H1 (cell line): ENCODE measurements around the gene IFT122. TPM values are rescaled to one million over a fixed set of nuclear protein-coding genes. Genes with fewer than 3 reads are reported as not detected.

Source experiments
- ASH2L ChIP-seq: fragments of 200-600, 300-600 bp; sonication (generic); IDR thresholded peaks from one replicate; pipeline ENCODE4 v1.7.1; 2017; ENCODE audit warnings: low read length
- BACH1 ChIP-seq: IDR thresholded peaks from 2 replicates; pipeline ENCODE4 v1.6.1; 2012; ENCODE audit warnings: low read length, improper control_type of control experiment
- EGR1 ChIP-seq: IDR thresholded peaks from 2 replicates; pipeline ENCODE4 v1.6.1; 2011; ENCODE audit warnings: low read depth, low read length, borderline replicate concordance
- GABPA ChIP-seq: IDR thresholded peaks from 2 replicates; pipeline ENCODE4 v1.6.1; 2011; ENCODE audit warnings: mild to moderate bottlenecking, low read length, moderate library complexity, borderline replicate concordance; ENCODE audit not compliant: insufficient read depth
- KDM1A ChIP-seq: fragments of 200-600, 300-600 bp; sonication (generic); IDR thresholded peaks from 2 replicates; pipeline ENCODE4 v1.7.1; 2016; ENCODE audit warnings: mild to moderate bottlenecking, low read length, borderline replicate concordance
- KDM5A ChIP-seq: fragments of 200-600 bp; IDR thresholded peaks from 2 replicates; pipeline ENCODE4 v1.7.1; 2012; ENCODE audit warnings: mild to moderate bottlenecking, low read length, inconsistent platforms, mixed read lengths
- NANOG ChIP-seq: IDR thresholded peaks from 2 replicates; pipeline ENCODE4 v1.6.1; 2011; ENCODE audit warnings: low read length, low read depth, mild to moderate bottlenecking, inconsistent platforms; ENCODE audit not compliant: insufficient read depth, poor library complexity, severe bottlenecking
- PHF8 ChIP-seq: fragments of 200-600 bp; sonication (generic); conservative IDR thresholded peaks from 2 replicates; pipeline ENCODE4 v1.7.1; 2012; ENCODE audit warnings: low read depth, mild to moderate bottlenecking, inconsistent platforms, low read length, moderate library complexity
- RAD21 ChIP-seq, 2 experiments: IDR thresholded peaks in 1 of 2; conservative IDR thresholded peaks in 1 of 2; 2 replicates each; pipeline ENCODE4 v1.6.1; 2011; ENCODE audit warnings: low read depth in 2 of 2, low read length in 2 of 2, improper control_type of control experiment in 1 of 2, inconsistent platforms in 1 of 2, mild to moderate bottlenecking in 1 of 2, moderate library complexity in 1 of 2
- SIN3A ChIP-seq, 2 experiments: IDR thresholded peaks in 1 of 2; conservative IDR thresholded peaks in 1 of 2; 2 replicates each; pipeline ENCODE4 v1.6.1; 2011 to 2012; ENCODE audit warnings: low read length in 2 of 2, improper control_type of control experiment in 1 of 2, low read depth in 1 of 2, mild to moderate bottlenecking in 1 of 2
- SP1 ChIP-seq: IDR thresholded peaks from 2 replicates; pipeline ENCODE4 v1.6.1; 2011; ENCODE audit warnings: low read depth, low read length
- TAF1 ChIP-seq: IDR thresholded peaks from 2 replicates; pipeline ENCODE4 v1.6.1; 2011; ENCODE audit warnings: mild to moderate bottlenecking, low read depth, low read length
- TAF7 ChIP-seq: optimal IDR thresholded peaks from 2 replicates; pipeline ENCODE3; 2011; ENCODE audit warnings: low read depth, mild to moderate bottlenecking, inconsistent platforms, low read length, moderate library complexity, borderline replicate concordance
- TBP ChIP-seq: IDR thresholded peaks from 2 replicates; pipeline ENCODE4 v1.6.1; 2011; ENCODE audit warnings: low read depth, low read length, improper control_type of control experiment
- YY1 ChIP-seq: IDR thresholded peaks from 2 replicates; pipeline ENCODE4 v1.6.1; 2011; ENCODE audit warnings: low read depth, mild to moderate bottlenecking, low read length
- polyA plus RNA-seq, 7 experiments: library from polyadenylated mRNA; depleted of rRNA in 3 of 7; stranded (reverse) in 5 of 7; unstranded in 2 of 7; fragments of >200 nt in 5 of 7; fragments of 200-250 nt in 2 of 7; gene quantifications; 1 replicate in 5 of 7; 2 replicates in 1 of 7; 4 replicates in 1 of 7; pipeline versions ENCODE4 v1.2.1 to v1.2.3, GENCODE V29; 2011 to 2013; ENCODE audit warnings: missing spikeins in 2 of 7, mixed read lengths in 2 of 7
- total RNA-seq: library from RNA; stranded (reverse); fragmentation: NEBNext Ultra II Directional; extraction: Animal tissue kit (Norgen Biotek cat#: 25700); gene quantifications from 2 replicates; pipeline ENCODE4 v1.2.1, GENCODE V29; 2021
- TF ChIP-seq, protein P1 (sequence below): IDR thresholded peaks from 2 replicates; pipeline ENCODE4 v1.6.1; 2012; ENCODE audit warnings: inconsistent platforms

Gene IFT122
- total and polyA plus RNA-seq, 2 of the 8 experiments (the other 6 are each of a cell fraction or from before 2014, with no cell fraction given) = 23.7 to 25.1 TPM

DNA sequence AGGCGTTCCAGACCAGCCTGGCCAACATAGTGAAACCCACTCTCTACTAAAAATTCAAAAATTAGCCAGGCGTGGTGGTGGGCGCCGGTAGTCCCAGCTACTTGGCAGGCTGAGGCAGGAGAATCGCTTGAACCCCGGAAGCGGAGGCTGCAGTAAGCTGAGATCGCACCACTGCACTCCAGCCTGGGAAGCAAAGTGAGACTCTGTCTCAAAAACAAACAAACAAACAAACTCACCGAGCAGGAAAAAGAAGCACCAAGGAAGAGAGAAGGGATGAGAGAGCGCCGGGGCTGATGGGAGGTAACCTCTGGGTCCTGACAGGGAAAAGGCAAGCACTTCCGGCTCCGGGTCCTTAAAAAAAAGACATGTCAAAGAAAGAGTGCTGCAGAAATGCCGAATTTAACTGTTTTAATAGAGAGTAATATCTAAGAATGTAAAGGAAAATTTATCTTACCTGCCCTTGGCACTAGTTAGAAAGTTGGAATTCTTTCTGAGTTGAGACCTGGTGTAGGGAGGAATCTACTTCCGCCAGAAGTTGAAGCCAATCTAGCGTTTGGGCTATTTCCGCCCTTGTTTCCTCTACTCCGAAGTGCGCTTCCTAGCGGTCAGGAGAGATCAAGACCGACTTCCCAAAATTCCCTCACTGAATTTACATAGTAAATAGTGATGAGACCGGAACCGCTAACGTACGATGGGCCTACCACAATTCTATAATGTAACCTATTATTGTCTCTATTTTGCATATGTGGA is 40.7 kb upstream of the IFT122 start (continued):
- TF ChIP-seq TAF7 (no peak), ASH2L (peak; percentile 73), NANOG (no peak), PHF8 (0 out of 2 replicates have a peak, but pooled peaks have one; percentile 49), YY1 (0 out of 2 replicates have a peak, but pooled peaks have one; percentile 39), BACH1 (no peak), TBP (no peak), TAF1 (peak; percentile 28; the same call in 1 of the 2 replicates), KDM1A (peak; percentile 11; the same call in 1 of the 2 replicates), SP1 (0 out of 2 replicates have a peak, but pooled peaks have one; percentile 7), RAD21 (IDR thresholded peaks at IDR 0.05 in 1 of 2, conservative IDR thresholded peaks at IDR 0.05 in 1 of 2; ENCODE audit: low read depth in 2 of 2, low read length in 2 of 2) (peak in 1 of 2 experiments; percentile 37; a peak in 2 of 4 replicates), SIN3A (conservative IDR thresholded peaks at IDR 0.05 in 1 of 2, IDR thresholded peaks at IDR 0.05 in 1 of 2; ENCODE audit: low read depth in 1 of 2, low read length in 2 of 2) (peak; percentile 58 to 72; a peak in 2 of 4 replicates), GABPA (peak; percentile 90), KDM5A (no peak), EGR1 (peak; percentile 89)
- TF ChIP-seq, protein P1, sequence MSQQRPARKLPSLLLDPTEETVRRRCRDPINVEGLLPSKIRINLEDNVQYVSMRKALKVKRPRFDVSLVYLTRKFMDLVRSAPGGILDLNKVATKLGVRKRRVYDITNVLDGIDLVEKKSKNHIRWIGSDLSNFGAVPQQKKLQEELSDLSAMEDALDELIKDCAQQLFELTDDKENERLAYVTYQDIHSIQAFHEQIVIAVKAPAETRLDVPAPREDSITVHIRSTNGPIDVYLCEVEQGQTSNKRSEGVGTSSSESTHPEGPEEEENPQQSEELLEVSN = no peak
